ENCODE results near the gene CDKN2B-AS1. TPM values are rescaled to one million over a fixed set of nuclear protein-coding genes. Genes with fewer than 3 reads are reported as not detected.

CDKN2B-AS1 gene
- total and polyA plus RNA-seq, 2 of the 13 experiments (the other 11 are each of a cell fraction or from before 2014, with no cell fraction given): 0.64 to 2.3 TPM

- no peak overlapping the region for H3K27ac ChIP-seq (ENCODE audit: extremely low read length, insufficient read depth, low read length)
- H3K79me2 ChIP-seq (ENCODE audit: insufficient read depth, low read length): no peaks in the 10 kb centered on the region
- POLR2A ChIA-PET: no interaction called here
- H3K4me3 ChIP-seq (replicated peaks in 1 of 3; ENCODE audit: insufficient read depth in 1 of 3, low read depth in 2 of 3, low read length in 3 of 3): no peak overlapping the region
- TF ChIP-seq PHF5A (CRISPR knock-in tag; IDR thresholded peaks at IDR 0.05; ENCODE audit: low read depth, unreplicated experiment) (no peak), CAMTA2 (CRISPR knock-in tag; IDR thresholded peaks at IDR 0.05; ENCODE audit: borderline replicate concordance) (no peak), TGIF2 (CRISPR knock-in tag; IDR thresholded peaks at IDR 0.05) (no peak), MYNN (CRISPR knock-in tag; IDR thresholded peaks at IDR 0.05; ENCODE audit: low read depth) (no peak), AGO2 (optimal IDR thresholded peaks at IDR 0.05; ENCODE audit: low read depth, low read length) (no peak)
- H3K36me3 ChIP-seq (replicated peaks in 1 of 2; ENCODE audit: control insufficient read depth in 1 of 2, insufficient read depth in 2 of 2, low read length in 2 of 2): no peaks in the 10 kb centered on the region
- no peaks in the 10 kb centered on the region; a peak in 1 of 5 replicates for H3K27me3 ChIP-seq (ENCODE audit: control insufficient read depth in 1 of 2, insufficient read depth in 2 of 2, low read length in 2 of 2)
- BruUV-seq (replicated peaks): no TSS peak
- H3K9ac ChIP-seq (ENCODE audit: insufficient read depth, low read depth, low read length): no peak overlapping the region
- WGBS (ENCODE audit: low lambda C conversion rate): 48% methylated on average over 2 of the region's 2 CpGs
- no peaks in the 10 kb centered on the region for H4K20me1 ChIP-seq (ENCODE audit: insufficient read depth, low read length)
- H3K4me2 ChIP-seq (ENCODE audit: low read depth, low read length): no peak overlapping the region
- H3K9me3 ChIP-seq (ENCODE audit: low read length): no peaks in the 10 kb centered on the region
- CTCF ChIA-PET (ENCODE audit: low intra/inter-chr PET ratio, low total read pairs): no interaction called here
- H3K4me1 ChIP-seq (ENCODE audit: insufficient read depth, low read length): no peaks in the 10 kb centered on the region
- H2AFZ ChIP-seq (ENCODE audit: low read length): no peak overlapping the region
- in situ Hi-C loops (cut with HindIII; ENCODE audit: extremely low pct_ligation_motif_present, low pct_unique_long_range_greater_than_20kb) (loop anchor here (10.0 kb wide), 1 partner anchor 187 kb away; no protein-coding TSS in a partner anchor), intact Hi-C loops (cut with micrococcal nuclease; ENCODE audit: unreplicated experiment) (no loop called here)
- DNase-seq (ENCODE audit: low spot score): no peak
- FAIRE-seq: no peak
- ATAC-seq: no peak
These were observed 53.0 kb downstream of the CDKN2B-AS1 start for GRCh38 chr9:22047596-22047995.

GRCh38 chr9:22049411-22049810 lies 54.8 kb downstream of the CDKN2B-AS1 start:
- BruUV-seq (replicated peaks): no TSS peak
- WGBS (ENCODE audit: low lambda C conversion rate): 0% methylated on average over 1 of the region's 1 CpG
- H4K20me1 ChIP-seq (ENCODE audit: insufficient read depth, low read length): no peaks in the 10 kb centered on the region
- ATAC-seq (no peak), FAIRE-seq (no peak), DNase-seq (ENCODE audit: low spot score) (no peak)
- intact Hi-C loops (cut with micrococcal nuclease; ENCODE audit: unreplicated experiment): no loop called here
- no peaks in the 10 kb centered on the region for H3K9me3 ChIP-seq (ENCODE audit: low read length)
- ChIA-PET POLR2A (no interaction called here), CTCF (ENCODE audit: low intra/inter-chr PET ratio, low total read pairs) (no interaction called here)
- no peaks in the 10 kb centered on the region for H3K4me1 ChIP-seq (ENCODE audit: insufficient read depth, low read length)
- H3K4me3 ChIP-seq (replicated peaks in 1 of 3; ENCODE audit: insufficient read depth in 1 of 3, low read depth in 2 of 3, low read length in 3 of 3): no peak overlapping the region
- TF ChIP-seq BCL3 (CRISPR knock-in tag; IDR thresholded peaks at IDR 0.05) (no peak), NR1H2 (CRISPR knock-in tag; IDR thresholded peaks at IDR 0.05; ENCODE audit: borderline replicate concordance, low read depth) (no peak), HNRNPL (IDR thresholded peaks at IDR 0.05; ENCODE audit: low read depth, low read length) (no peak), ZNF776 (CRISPR knock-in tag; IDR thresholded peaks at IDR 0.05) (no peak)
- H3K9ac ChIP-seq (ENCODE audit: insufficient read depth, low read depth, low read length): no peak overlapping the region
- no peaks in the 10 kb centered on the region; a peak in 1 of 5 replicates for H3K27me3 ChIP-seq (ENCODE audit: control insufficient read depth in 1 of 2, insufficient read depth in 2 of 2, low read length in 2 of 2)
- no peak overlapping the region for H3K27ac ChIP-seq (ENCODE audit: extremely low read length, insufficient read depth, low read length)
- H2AFZ ChIP-seq (ENCODE audit: low read length): no peak overlapping the region
- no peak overlapping the region for H3K4me2 ChIP-seq (ENCODE audit: low read depth, low read length)
- no peaks in the 10 kb centered on the region for H3K36me3 ChIP-seq (replicated peaks in 1 of 2; ENCODE audit: control insufficient read depth in 1 of 2, insufficient read depth in 2 of 2, low read length in 2 of 2)
- in situ Hi-C loops (cut with HindIII; ENCODE audit: extremely low pct_ligation_motif_present, low pct_unique_long_range_greater_than_20kb): loop anchor here (10.0 kb wide), 1 partner anchor 185 kb away; no protein-coding TSS in a partner anchor
- no peaks in the 10 kb centered on the region for H3K79me2 ChIP-seq (ENCODE audit: insufficient read depth, low read length)

Data from HepG2 (cell line).